ENCODE data around the gene PNPLA5.

DNA sequence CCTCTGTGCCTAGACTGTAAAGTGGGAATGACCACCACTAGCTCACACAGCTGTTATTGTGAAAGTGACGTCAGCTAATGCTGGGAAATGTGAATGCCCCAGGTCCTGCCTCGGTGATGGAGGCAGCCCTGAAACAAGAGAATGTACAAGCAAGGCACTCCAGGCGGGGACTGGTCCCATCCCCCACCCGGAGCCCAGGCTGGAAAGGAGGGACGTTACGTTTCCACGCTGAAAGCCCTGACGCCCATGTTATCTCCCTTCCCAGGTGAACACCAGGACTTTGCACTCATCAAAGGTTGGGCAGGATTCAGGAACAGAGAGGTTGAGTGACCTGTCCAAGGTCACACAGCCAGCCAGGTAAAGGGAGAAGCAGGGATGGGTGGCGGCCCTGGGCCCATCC, 30.3 kb downstream of the PNPLA5 start:
- TF ChIP-seq POLR2A (IDR thresholded peaks at IDR 0.05), result no peak
- no peak for TF ChIP-seq CTCF (IDR thresholded peaks at IDR 0.05)

All from vagina (tissue), 2 donors.